A549 (cell line): ENCODE measurements around the gene FAM32A. TPM values are rescaled to one million over a fixed set of nuclear protein-coding genes. Genes with fewer than 3 reads are reported as not detected.

Experiments
- ATAC-seq, 2 experiments: fragments of 200-7000 bp in 1 of 2; fragments of >200 bp in 1 of 2; cut with Nextera tagmentation in 1 of 2; cut with Tn5 transposase in 1 of 2; 3 replicates each; pipeline versions ENCODE4 v1.8.0 to v1.9.1; 2018 to 2020; ENCODE audit warnings: mild to moderate bottlenecking in 1 of 2, moderate library complexity in 1 of 2
- CTCF ChIA-PET: fragments of 300-600 bp; sonication (Branson Sonifier 250); formaldehyde crosslinking; extraction: SDS; loops from one replicate; lab custom pipeline; 2021; ENCODE audit warnings: antibody characterized with exemption, inconsistent platforms; lab: Yijun Ruan, JAX
- POLR2A ChIA-PET: fragments of 350-600 bp; formaldehyde crosslinking; extraction: SDS; loops from one replicate; lab custom pipeline; 2021; ENCODE audit warnings: antibody characterized with exemption, inconsistent platforms; lab: Yijun Ruan, JAX
- DNase-seq, 2 experiments: peaks; one replicate each; pipeline versions ENCODE4 v3.0.0 to v3.0.0-alpha.2; 2011 to 2016; ENCODE audit warnings: low read depth in 1 of 2, low spot score in 1 of 2
- FAIRE-seq: peaks from 2 replicates; lab custom pipeline; 2011; peaks lifted over from hg19 to GRCh38; lab: Jason Lieb, UNC
- H3K27ac ChIP-seq, 2 experiments: fragments of >200 bp; sonication (Bioruptor Twin); formaldehyde crosslinking; 3 replicates each; pipeline ENCODE4 v1.5.1; 2016 to 2017
- H3K4me1 ChIP-seq: fragments of >200 bp; sonication (Bioruptor Twin); formaldehyde crosslinking; 3 replicates; pipeline ENCODE4 v1.6.1; 2016
- H3K4me2 ChIP-seq: fragments of >200 bp; sonication (Bioruptor Twin); formaldehyde crosslinking; 3 replicates; pipeline ENCODE4 v1.6.1; 2016
- H3K4me3 ChIP-seq: fragments of >200 bp; sonication (Bioruptor Twin); formaldehyde crosslinking; 3 replicates; pipeline ENCODE4 v1.5.1; 2016
- H3K9me3 ChIP-seq: fragments of >200 bp; sonication (Bioruptor Twin); formaldehyde crosslinking; 3 replicates; pipeline ENCODE4 v1.6.1; 2016
- CEBPB ChIP-seq, 2 experiments: fragments of >200 bp in 1 of 2; sonication (Bioruptor Twin) in 1 of 2; formaldehyde crosslinking in 1 of 2; IDR thresholded peaks; 2 replicates each; pipeline ENCODE4 v1.6.1; 2012 to 2016
- CHD4 ChIP-seq: fragments of 200-600 bp; sonication (generic); IDR thresholded peaks from 2 replicates; pipeline ENCODE4 v1.6.1; 2016; ENCODE audit warnings: antibody characterized with exemption, mild to moderate bottlenecking, borderline replicate concordance
- EHF ChIP-seq: fragments of 250-450 bp; sonication (Bioruptor Pico); IDR thresholded peaks from 2 replicates; pipeline ENCODE4 v1.5.0; 2020; ENCODE audit warnings: mild to moderate bottlenecking
- ESRRA ChIP-seq: fragments of 150-350 bp; IDR thresholded peaks from 2 replicates; pipeline ENCODE4 v1.6.1; 2014; ENCODE audit warnings: mild to moderate bottlenecking, low read length, borderline replicate concordance
- FOSL2 ChIP-seq, 2 experiments: fragments of 450-650 bp in 1 of 2; fragments of >200 bp in 1 of 2; sonication (Bioruptor Twin) in 1 of 2; formaldehyde crosslinking; IDR thresholded peaks; 2 replicates each; pipeline versions ENCODE4 v1.5.0 to v1.6.1; 2016 to 2020; ENCODE audit warnings: mild to moderate bottlenecking in 1 of 2, moderate library complexity in 1 of 2
- FOXS1 ChIP-seq: fragments of 250-450 bp; sonication (Bioruptor Pico); IDR thresholded peaks from 2 replicates; pipeline ENCODE4 v1.5.0; 2020; ENCODE audit warnings: mild to moderate bottlenecking, moderate library complexity
- HDAC2 ChIP-seq: fragments of 200-600 bp; sonication (generic); IDR thresholded peaks from 2 replicates; pipeline ENCODE4 v1.6.1; 2016
- HOXA7 ChIP-seq: fragments of 250-450 bp; sonication (Bioruptor Pico); IDR thresholded peaks from 2 replicates; pipeline ENCODE4 v1.5.0; 2020; ENCODE audit warnings: mild to moderate bottlenecking, moderate library complexity
- HOXB13 ChIP-seq: fragments of 250-450 bp; sonication (Bioruptor Pico); IDR thresholded peaks from 2 replicates; pipeline ENCODE4 v1.5.0; 2020; ENCODE audit warnings: low read depth, mild to moderate bottlenecking, moderate library complexity
- HOXB5 ChIP-seq: fragments of 250-450 bp; sonication (Bioruptor Pico); IDR thresholded peaks from 2 replicates; pipeline ENCODE4 v1.5.0; 2020; ENCODE audit warnings: mild to moderate bottlenecking, moderate library complexity
- JUN ChIP-seq, 2 experiments: fragments of >200 bp; sonication (Bioruptor Twin); formaldehyde crosslinking; IDR thresholded peaks; 2 replicates in 1 of 2; 3 replicates in 1 of 2; pipeline ENCODE4 v1.6.1; 2016 to 2017
- JUNB ChIP-seq: fragments of >200 bp; sonication (Bioruptor Twin); formaldehyde crosslinking; IDR thresholded peaks from 2 replicates; pipeline ENCODE4 v1.6.1; 2016
- KDM1A ChIP-seq: fragments of 200-600 bp; sonication (generic); IDR thresholded peaks from 2 replicates; pipeline ENCODE4 v1.6.1; 2016; ENCODE audit warnings: low read depth, mild to moderate bottlenecking
- MAFK ChIP-seq: fragments of 450-650 bp; IDR thresholded peaks from 2 replicates; pipeline ENCODE4 v1.6.1; 2014; ENCODE audit not compliant: partially characterized antibody
- NFE2L2 ChIP-seq: fragments of 150-350 bp; conservative IDR thresholded peaks from 2 replicates; pipeline ENCODE4 v1.6.1; 2014; ENCODE audit warnings: low read length
- NPAS2 ChIP-seq: fragments of 250-450 bp; sonication (Bioruptor Pico); IDR thresholded peaks from 2 replicates; pipeline ENCODE4 v1.8.0; 2022; ENCODE audit warnings: mild to moderate bottlenecking, moderate library complexity, borderline replicate concordance
- NR3C1 ChIP-seq: fragments of >200 bp; sonication (Bioruptor Twin); formaldehyde crosslinking; IDR thresholded peaks from 3 replicates; pipeline ENCODE4 v1.6.1; 2017
- PHF8 ChIP-seq: fragments of 200-600 bp; sonication (generic); IDR thresholded peaks from 2 replicates; pipeline ENCODE4 v1.6.1; 2016; ENCODE audit warnings: low read depth, mild to moderate bottlenecking, antibody characterized with exemption, moderate library complexity, borderline replicate concordance
- POLR2A ChIP-seq: IDR thresholded peaks from 2 replicates; pipeline ENCODE4 v1.6.1; 2012; ENCODE audit warnings: mild to moderate bottlenecking, low read length
- RARB ChIP-seq: fragments of 250-450 bp; sonication (Bioruptor Pico); IDR thresholded peaks from 2 replicates; pipeline ENCODE4 v1.8.0; 2021; ENCODE audit warnings: mild to moderate bottlenecking, moderate library complexity
- RFX5 ChIP-seq: fragments of 450-650 bp; IDR thresholded peaks from 2 replicates; pipeline ENCODE4 v1.7.1; 2014; ENCODE audit warnings: antibody characterized with exemption, mild to moderate bottlenecking, moderate library complexity
- RNF2 ChIP-seq: fragments of 200-600 bp; sonication (generic); IDR thresholded peaks from 2 replicates; pipeline ENCODE4 v1.6.1; 2016; ENCODE audit warnings: low read depth, mild to moderate bottlenecking, antibody characterized with exemption, moderate library complexity, borderline replicate concordance
- SREBF2 ChIP-seq: fragments of 450-650 bp; IDR thresholded peaks from 2 replicates; pipeline ENCODE4 v1.6.1; 2014; ENCODE audit warnings: mild to moderate bottlenecking, moderate library complexity
- ZFP36 ChIP-seq: fragments of 450-650 bp; IDR thresholded peaks from 2 replicates; pipeline ENCODE4 v1.6.1; 2014; ENCODE audit warnings: borderline replicate concordance; ENCODE audit not compliant: partially characterized antibody
- ZSCAN20 ChIP-seq: fragments of 250-450 bp; sonication (Bioruptor Pico); IDR thresholded peaks from 2 replicates; pipeline ENCODE4 v1.8.0; 2022; ENCODE audit warnings: mild to moderate bottlenecking, moderate library complexity
- WGBS: methylation state at CpG from one replicate; pipeline ENCODE4 v1.1.6; 2017; ENCODE audit errors: missing lambda C conversion rate; 5-methylcytosine and 5-hydroxymethylcytosine counted together
- polyA plus RNA-seq, 4 experiments: library from polyadenylated mRNA; depleted of rRNA in 3 of 4; stranded (reverse); fragments of >200 nt; fragmentation: RNase III in 1 of 4; extraction: RNeasy Plus Mini Kit Qiagen cat#74134 plus additional on column Dnase treatment in 1 of 4; gene quantifications; 2 replicates in 3 of 4; 3 replicates in 1 of 4; pipeline ENCODE4 v1.2.3, GENCODE V29; 2011 to 2017
- TF ChIP-seq, protein P1 (sequence below): IDR thresholded peaks from 2 replicates; pipeline ENCODE4 v1.6.1; 2012; ENCODE audit warnings: low read depth, borderline replicate concordance
- TF ChIP-seq, protein P2 (sequence below): fragments of >200 bp; sonication (Bioruptor Twin); formaldehyde crosslinking; IDR thresholded peaks from 3 replicates; pipeline ENCODE4 v1.5.1; 2016

The FAM32A gene
- polyA plus RNA-seq, 2 of the 4 experiments (the other 2 are of a cell fraction), result 80.8 to 108 TPM

DNA sequence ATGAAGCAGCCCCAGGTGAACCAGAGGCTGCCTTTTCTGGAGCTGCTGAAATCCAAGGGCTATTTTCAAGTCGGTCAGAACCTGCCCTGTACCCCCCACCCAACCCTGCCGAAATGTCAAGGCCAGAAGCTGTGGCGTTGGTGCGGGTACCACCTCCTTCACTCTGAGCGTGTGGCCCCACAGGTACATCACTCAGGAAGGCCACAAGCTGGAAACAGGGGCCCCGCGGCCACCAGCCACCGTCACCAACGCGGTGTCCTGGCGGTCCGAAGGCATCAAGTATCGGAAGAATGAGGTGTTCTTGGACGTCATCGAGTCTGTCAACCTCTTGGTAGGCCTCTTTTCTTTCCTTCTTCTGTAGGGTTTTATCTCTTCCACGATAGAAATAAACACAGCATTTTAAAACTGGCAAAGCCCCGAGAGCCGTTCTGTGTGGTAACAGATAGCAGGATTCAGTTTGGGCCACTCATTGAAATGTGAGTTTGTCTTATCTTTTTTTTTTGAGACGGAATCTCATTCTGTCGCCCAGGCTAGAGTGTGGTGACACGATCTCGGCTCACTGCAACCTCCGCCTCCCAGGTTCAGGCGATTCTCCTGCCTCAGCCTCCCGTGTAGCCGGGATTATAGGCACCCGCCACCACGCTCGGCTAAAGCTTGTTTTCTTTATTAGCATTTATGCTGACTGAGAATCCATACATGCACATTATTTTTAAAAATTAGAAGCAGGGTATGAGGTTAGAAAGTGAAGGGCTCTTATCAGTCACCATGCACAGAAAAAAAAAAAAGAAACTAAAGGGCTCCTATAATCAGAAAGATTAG, 23.8 kb downstream of the FAM32A start:
- POLR2A ChIA-PET, result no interaction called here
- FAIRE-seq (no peak), DNase-seq (no peak), ATAC-seq (no peak)
- no peak overlapping the region for H3K4me2 ChIP-seq
- no peaks in the 10 kb centered on the region for H3K4me1 ChIP-seq
- H3K9me3 ChIP-seq, result no peaks in the 10 kb centered on the region
- CTCF ChIA-PET, result interaction anchor here (0.6 kb wide), 1 partner anchor 174 kb away, joined by 3 read pairs; no protein-coding TSS in a partner anchor
- H3K4me3 ChIP-seq, result no peak overlapping the region
- TF ChIP-seq HOXB13 (CRISPR knock-in tag) (no peak), ZFP36 (no peak), NR3C1 (no peak), KDM1A (no peak), MAFK (no peak), PHF8 (no peak), NPAS2 (CRISPR knock-in tag) (no peak), FOSL2 (IDR thresholded peaks at IDR 0.05) (no peak), FOSL2 (CRISPR knock-in tag; IDR thresholded peaks at IDR 0.05) (no peak), SREBF2 (no peak), HOXB5 (CRISPR knock-in tag) (no peak), RFX5 (no peak), POLR2A (no peak)
- no peak overlapping the region for H3K27ac ChIP-seq
- 91% methylated on average over 25 of the region's 29 CpGs for WGBS

DNA sequence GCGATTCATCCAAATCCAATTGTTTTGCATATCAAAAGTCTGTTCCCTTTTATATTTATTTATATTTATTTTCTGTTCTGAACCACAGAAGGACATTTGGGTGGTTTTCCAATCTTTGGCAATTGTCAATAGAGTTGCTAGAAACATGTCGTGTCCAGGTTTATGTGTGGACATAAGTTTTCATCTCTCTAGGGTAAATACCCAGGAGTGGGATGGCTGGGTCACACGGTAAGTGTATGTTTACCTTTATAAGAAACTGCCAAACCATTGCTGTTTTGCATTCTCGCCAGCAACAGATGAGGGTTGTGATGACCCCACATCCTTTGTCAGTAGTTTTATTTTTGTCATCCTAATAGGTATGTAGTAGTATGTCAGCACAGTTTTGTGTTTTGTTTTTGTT, 25.0 kb downstream of the FAM32A start:
- H3K9me3 ChIP-seq, result no peaks in the 10 kb centered on the region
- FAIRE-seq, result no peak
- no peak overlapping the region for H3K27ac ChIP-seq
- WGBS, result 84% methylated on average over 4 of the region's 4 CpGs
- DNase-seq, result no peak
- ChIA-PET CTCF (interaction anchor here (0.6 kb wide), 1 partner anchor 173 kb away, joined by 3 read pairs; no protein-coding TSS in a partner anchor), POLR2A (interaction anchor here (0.5 kb wide), 1 partner anchor 15 kb away, joined by 4 read pairs; no protein-coding TSS in a partner anchor)
- H3K4me3 ChIP-seq, result no peak overlapping the region
- no peak overlapping the region for H3K4me2 ChIP-seq
- TF ChIP-seq ZSCAN20 (CRISPR knock-in tag) (no peak), NPAS2 (CRISPR knock-in tag) (no peak), CHD4 (no peak), RFX5 (no peak), CEBPB (IDR thresholded peaks at IDR 0.05) (no peak), HOXA7 (CRISPR knock-in tag) (no peak), JUN (IDR thresholded peaks at IDR 0.05) (no peak), ESRRA (no peak)
- TF ChIP-seq, protein P1, sequence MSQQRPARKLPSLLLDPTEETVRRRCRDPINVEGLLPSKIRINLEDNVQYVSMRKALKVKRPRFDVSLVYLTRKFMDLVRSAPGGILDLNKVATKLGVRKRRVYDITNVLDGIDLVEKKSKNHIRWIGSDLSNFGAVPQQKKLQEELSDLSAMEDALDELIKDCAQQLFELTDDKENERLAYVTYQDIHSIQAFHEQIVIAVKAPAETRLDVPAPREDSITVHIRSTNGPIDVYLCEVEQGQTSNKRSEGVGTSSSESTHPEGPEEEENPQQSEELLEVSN, result no peak
- no peaks in the 10 kb centered on the region for H3K4me1 ChIP-seq
- no peak for ATAC-seq

DNA sequence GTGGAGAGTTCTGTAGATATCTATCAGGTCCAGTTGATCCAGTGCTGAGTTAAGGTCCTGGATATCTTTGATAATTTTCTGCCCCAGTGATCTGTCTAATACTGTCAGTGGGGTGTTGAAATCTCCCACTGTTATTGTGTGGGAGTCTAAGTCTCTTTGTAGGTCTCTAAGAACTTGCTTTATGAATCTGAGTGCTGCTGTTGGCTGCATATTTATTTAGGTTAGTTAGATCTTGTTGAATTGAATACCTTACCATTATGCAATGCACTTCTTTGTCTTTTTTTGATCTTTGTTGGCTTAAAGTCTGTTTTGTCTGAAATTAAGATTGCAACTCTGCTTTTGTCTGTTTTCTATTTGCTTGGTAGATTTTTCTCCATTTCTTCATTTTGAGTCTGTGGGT, 27.9 kb downstream of the FAM32A start:
- no peak overlapping the region for H3K4me3 ChIP-seq
- ChIA-PET CTCF (no interaction called here), POLR2A (no interaction called here)
- no peaks in the 10 kb centered on the region for H3K4me1 ChIP-seq
- ATAC-seq (no peak), DNase-seq (no peak), FAIRE-seq (no peak)
- H3K27ac ChIP-seq, result no peak overlapping the region
- H3K4me2 ChIP-seq, result no peak overlapping the region
- TF ChIP-seq ESRRA, result no peak
- TF ChIP-seq CHD4, result no peak
- TF ChIP-seq FOXS1 (CRISPR knock-in tag), result no peak
- TF ChIP-seq JUN (IDR thresholded peaks at IDR 0.05), result no peak
- TF ChIP-seq RNF2, result no peak
- TF ChIP-seq, protein P2, sequence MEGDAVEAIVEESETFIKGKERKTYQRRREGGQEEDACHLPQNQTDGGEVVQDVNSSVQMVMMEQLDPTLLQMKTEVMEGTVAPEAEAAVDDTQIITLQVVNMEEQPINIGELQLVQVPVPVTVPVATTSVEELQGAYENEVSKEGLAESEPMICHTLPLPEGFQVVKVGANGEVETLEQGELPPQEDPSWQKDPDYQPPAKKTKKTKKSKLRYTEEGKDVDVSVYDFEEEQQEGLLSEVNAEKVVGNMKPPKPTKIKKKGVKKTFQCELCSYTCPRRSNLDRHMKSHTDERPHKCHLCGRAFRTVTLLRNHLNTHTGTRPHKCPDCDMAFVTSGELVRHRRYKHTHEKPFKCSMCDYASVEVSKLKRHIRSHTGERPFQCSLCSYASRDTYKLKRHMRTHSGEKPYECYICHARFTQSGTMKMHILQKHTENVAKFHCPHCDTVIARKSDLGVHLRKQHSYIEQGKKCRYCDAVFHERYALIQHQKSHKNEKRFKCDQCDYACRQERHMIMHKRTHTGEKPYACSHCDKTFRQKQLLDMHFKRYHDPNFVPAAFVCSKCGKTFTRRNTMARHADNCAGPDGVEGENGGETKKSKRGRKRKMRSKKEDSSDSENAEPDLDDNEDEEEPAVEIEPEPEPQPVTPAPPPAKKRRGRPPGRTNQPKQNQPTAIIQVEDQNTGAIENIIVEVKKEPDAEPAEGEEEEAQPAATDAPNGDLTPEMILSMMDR, result no peak
- no peak for TF ChIP-seq HOXA7 (CRISPR knock-in tag)
- TF ChIP-seq, protein P1, result no peak
- no peak for TF ChIP-seq NFE2L2
- TF ChIP-seq JUNB, result no peak
- no peak for TF ChIP-seq EHF
- TF ChIP-seq RARB (CRISPR knock-in tag), result no peak
- TF ChIP-seq HDAC2, result no peak
- H3K9me3 ChIP-seq, result no peaks in the 10 kb centered on the region
